ENCODE measurements around the gene LRAT.

The LRAT gene

DNA sequence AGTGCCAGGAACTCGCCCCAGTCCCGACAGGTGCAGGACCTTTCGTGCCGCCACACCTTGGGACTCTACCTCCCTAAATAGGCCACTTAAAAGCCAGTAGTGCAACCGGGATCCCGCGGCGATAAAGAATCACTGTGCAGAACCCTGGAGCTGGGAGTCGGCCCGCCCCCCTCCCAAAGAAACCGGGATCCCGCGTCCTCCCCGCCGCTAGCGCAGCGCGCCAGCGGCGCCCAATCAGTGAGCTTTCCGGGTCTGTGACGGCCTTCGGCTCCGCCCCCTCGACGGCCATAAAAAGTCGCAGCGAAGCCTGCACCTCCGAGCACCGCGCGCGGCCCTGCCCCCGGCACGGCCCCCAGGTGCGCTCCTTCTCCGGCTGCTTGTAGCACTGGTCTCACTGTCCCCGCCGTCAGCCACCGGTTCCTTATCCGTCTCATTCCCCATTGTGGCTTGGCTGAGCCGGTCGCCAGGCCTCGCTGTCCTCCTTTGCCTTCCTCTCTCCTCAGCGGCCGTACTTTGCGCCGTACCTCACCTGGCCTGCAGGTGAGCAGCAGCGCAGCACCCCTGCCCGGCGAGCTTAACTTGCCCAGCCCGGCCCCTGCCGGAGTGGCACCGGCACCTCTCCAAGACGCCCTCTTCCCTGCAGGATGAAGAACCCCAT lies at the start of gene LRAT:
LRAT (plus strand) TSS at position 318 of the 658 bp plus-strand sequence; CDS start at position 645, 327 bp downstream.
- ChIA-PET CTCF (interaction anchor here (0.8 to 1.0 kb wide), 2 partner anchors 11 to 21 kb away, joined by 3 read pairs; no protein-coding TSS in a partner anchor), POLR2A (no interaction called here)
- TF ChIP-seq, protein P1, sequence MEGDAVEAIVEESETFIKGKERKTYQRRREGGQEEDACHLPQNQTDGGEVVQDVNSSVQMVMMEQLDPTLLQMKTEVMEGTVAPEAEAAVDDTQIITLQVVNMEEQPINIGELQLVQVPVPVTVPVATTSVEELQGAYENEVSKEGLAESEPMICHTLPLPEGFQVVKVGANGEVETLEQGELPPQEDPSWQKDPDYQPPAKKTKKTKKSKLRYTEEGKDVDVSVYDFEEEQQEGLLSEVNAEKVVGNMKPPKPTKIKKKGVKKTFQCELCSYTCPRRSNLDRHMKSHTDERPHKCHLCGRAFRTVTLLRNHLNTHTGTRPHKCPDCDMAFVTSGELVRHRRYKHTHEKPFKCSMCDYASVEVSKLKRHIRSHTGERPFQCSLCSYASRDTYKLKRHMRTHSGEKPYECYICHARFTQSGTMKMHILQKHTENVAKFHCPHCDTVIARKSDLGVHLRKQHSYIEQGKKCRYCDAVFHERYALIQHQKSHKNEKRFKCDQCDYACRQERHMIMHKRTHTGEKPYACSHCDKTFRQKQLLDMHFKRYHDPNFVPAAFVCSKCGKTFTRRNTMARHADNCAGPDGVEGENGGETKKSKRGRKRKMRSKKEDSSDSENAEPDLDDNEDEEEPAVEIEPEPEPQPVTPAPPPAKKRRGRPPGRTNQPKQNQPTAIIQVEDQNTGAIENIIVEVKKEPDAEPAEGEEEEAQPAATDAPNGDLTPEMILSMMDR (IDR thresholded peaks at IDR 0.05; ENCODE audit: control extremely low read depth, extremely low read depth, low read depth, missing control alignments) = no peak
- DNase-seq (ENCODE audit: extremely low spot score) = peak; percentile 35

DNA sequence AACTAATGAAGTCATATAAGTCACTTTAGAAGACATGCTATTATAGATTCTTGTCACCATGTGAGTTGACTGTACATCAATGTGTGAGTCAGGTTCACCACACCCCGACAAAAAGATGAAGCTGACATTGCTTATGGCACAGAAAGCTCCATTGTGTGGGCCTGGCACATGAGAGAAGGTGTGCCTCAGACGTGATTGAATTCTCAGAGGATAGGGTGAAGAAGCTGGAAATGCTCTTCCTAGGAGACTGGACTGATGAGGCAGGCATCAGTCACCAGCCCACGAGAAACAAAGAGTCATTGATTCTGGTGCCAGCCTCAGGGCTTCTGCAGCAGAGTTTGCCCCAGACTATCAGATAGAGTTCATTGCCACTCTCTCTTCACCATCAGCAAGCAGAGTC lies 35.9 kb upstream of the LRAT start:
- TF ChIP-seq, protein P1 (IDR thresholded peaks at IDR 0.05; ENCODE audit: control extremely low read depth, extremely low read depth, low read depth, missing control alignments) = no peak
- CTCF ChIA-PET = interaction anchor here (1.2 kb wide), 2 partner anchors 13 to 47 kb away, joined by 3 read pairs; no protein-coding TSS in a partner anchor
- POLR2A ChIA-PET = no interaction called here

DNA sequence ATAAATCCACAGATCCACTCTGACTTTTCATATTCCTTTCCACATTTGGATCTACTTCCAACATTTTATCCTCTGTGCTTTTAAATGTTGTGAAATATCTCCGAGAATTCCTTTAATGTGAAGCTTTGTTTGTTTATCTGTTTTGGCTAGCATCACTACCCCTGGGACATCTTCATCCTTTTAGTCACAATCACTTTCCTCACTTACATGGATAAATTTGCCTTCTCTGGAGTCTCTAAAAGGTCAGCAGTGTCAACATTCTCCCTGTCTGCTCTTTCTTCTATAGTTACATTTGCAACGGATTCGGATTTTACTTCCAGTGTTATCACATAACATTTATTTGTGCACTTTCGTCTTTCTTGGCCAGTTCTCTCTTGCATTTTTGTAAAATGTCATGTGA lies 34.2 kb upstream of the LRAT start:
- CTCF ChIA-PET = interaction anchor here (0.9 to 1.4 kb wide), 2 partner anchors 11 to 25 kb away, joined by 3 read pairs; no protein-coding TSS in a partner anchor
- POLR2A ChIA-PET = no interaction called here

More for the DNA sequence above, 35.9 kb upstream of the LRAT start:
- DNase-seq (ENCODE audit: extremely low spot score) = no peak

DNA sequence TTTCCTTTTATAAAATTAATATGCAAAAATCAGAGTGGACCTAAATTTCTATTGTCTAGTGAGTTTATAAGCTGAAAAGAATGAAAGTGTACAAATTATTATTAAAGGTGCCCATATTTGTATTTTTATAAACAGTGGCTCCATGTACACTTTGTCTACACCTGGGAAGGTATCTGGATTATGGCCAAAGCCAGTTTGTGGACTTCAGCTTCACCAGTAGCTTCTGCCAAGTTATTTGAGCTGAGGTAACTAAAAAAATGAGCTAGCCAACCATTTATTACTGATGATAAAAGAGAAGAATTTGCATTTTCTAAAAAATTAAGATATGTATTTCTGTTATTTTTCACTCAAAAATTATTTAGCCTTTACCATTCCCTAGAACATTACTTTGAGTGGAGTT lies 32.3 kb upstream of the LRAT start:
- no peak for DNase-seq (ENCODE audit: extremely low spot score)
- POLR2A ChIA-PET = no interaction called here
- TF ChIP-seq, protein P1 (IDR thresholded peaks at IDR 0.05; ENCODE audit: control extremely low read depth, extremely low read depth, low read depth, missing control alignments) = no peak
- CTCF ChIA-PET = no interaction called here

More for the DNA sequence above, 34.2 kb upstream of the LRAT start:
- TF ChIP-seq, protein P1 (IDR thresholded peaks at IDR 0.05; ENCODE audit: control extremely low read depth, extremely low read depth, low read depth, missing control alignments) = no peak
- no peak for DNase-seq (ENCODE audit: extremely low spot score)

DNA sequence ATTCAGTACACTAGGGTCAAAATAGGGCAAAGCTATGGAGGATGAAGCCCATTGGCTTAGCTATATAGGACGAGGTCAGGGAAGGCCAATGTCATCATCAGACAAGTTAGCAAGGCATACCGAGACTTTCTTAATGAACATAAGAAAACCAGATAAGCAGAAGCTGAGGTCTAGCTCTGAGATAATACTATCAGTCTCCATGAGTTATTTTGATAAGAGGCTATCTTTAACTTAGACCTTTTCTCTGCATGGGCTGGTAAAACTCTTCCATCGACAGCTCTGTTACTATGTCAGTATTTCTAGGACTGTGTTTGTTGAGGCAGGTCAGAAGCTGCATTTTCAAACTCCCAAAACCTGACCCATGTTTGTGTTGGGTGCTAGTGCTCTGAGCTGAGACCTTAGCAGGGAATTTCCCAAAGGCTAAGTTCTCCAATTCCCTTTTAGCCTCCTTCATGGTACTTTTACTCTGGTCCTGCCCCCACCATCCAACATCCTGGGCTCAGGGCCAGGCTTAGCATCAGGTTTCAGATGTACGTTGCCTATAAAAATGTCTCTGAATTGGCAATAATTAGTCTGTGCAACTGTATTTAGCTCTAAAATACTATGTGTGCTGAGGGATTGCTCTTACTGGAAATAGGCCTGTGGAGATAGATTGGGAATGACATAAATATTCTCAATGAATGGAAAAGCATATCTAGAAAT lies 29.3 kb upstream of the LRAT start:
- CTCF ChIA-PET = interaction anchor here (1.1 to 1.5 kb wide), 4 partner anchors 9 to 155 kb away, joined by 3 to 5 read pairs (median 4); no protein-coding TSS in a partner anchor
- TF ChIP-seq, protein P1 (IDR thresholded peaks at IDR 0.05; ENCODE audit: control extremely low read depth, extremely low read depth, low read depth, missing control alignments) = no peak
- no peak for DNase-seq (ENCODE audit: extremely low spot score)
- POLR2A ChIA-PET = no interaction called here

DNA sequence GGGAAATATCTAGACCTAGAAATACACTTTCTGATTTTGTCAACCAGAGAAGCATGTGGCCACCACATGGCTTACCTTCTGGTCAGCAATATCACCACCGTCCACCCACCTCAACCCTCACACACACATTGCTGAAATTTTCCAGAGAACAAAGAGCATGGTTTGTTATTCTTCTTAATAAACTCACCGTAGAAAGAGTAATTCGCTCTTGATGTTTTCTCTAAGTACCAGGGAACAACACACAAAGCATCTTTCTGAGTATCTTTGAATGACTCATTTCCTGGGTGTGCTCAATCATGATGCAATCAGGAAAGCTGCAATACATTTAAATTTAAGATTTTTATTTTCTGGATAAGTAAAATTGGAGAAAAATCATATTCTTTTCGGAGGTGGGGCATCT lies 24.7 kb upstream of the LRAT start:
- ChIA-PET POLR2A (no interaction called here), CTCF (no interaction called here)
- DNase-seq (ENCODE audit: extremely low spot score) = no peak
- TF ChIP-seq, protein P1 (IDR thresholded peaks at IDR 0.05; ENCODE audit: control extremely low read depth, extremely low read depth, low read depth, missing control alignments) = no peak

All from GM10248 (cell line).